ENCODE results near the gene SLC2A6.

DNA sequence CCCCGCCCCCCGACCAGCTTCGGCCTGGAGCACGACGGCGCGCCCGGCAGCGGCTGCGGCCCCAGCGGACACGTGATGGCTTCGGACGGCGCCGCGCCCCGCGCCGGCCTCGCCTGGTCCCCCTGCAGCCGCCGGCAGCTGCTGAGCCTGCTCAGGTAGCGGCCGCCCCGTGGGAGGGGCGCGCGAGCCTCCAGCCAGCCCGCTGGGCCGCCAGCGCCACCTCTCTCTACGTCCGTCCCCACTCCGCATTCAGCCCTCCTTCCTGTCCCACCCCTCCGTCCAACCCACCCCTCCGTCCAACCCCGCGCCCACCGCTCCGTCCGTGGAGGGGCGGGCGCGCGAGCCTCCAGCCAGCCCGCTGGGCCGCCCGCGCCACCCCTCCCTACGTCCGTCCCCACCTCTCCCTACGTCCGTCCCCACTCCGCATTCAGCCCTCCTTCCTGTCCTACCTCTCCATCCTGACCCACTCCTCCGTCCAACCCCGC, 50.2 kb downstream of the SLC2A6 start:
- TF ChIP-seq, protein P1, sequence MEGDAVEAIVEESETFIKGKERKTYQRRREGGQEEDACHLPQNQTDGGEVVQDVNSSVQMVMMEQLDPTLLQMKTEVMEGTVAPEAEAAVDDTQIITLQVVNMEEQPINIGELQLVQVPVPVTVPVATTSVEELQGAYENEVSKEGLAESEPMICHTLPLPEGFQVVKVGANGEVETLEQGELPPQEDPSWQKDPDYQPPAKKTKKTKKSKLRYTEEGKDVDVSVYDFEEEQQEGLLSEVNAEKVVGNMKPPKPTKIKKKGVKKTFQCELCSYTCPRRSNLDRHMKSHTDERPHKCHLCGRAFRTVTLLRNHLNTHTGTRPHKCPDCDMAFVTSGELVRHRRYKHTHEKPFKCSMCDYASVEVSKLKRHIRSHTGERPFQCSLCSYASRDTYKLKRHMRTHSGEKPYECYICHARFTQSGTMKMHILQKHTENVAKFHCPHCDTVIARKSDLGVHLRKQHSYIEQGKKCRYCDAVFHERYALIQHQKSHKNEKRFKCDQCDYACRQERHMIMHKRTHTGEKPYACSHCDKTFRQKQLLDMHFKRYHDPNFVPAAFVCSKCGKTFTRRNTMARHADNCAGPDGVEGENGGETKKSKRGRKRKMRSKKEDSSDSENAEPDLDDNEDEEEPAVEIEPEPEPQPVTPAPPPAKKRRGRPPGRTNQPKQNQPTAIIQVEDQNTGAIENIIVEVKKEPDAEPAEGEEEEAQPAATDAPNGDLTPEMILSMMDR (conservative IDR thresholded peaks at IDR 0.05; ENCODE audit: low read depth, low read length) = no peak
- TF ChIP-seq EZH2 (IDR thresholded peaks at IDR 0.05; ENCODE audit: low read length, unreplicated experiment) (no peak), EZH2phosphoT487 (IDR thresholded peaks at IDR 0.05; ENCODE audit: borderline replicate concordance, low read length) (no peak)

All from PC-3 (cell line).